ENCODE measurements around the gene PFAS. TPM values are rescaled to one million over a fixed set of nuclear protein-coding genes. Genes with fewer than 3 reads are reported as not detected.
A peak's percentile ranks its signal among the peaks of the same experiment; 100 is the strongest.

PFAS gene
- total and polyA plus RNA-seq, 2 experiments from 2014 or later: 13.4 to 16.0 TPM

GRCh38 chr17:8285270-8286181, 36.4 kb downstream of the PFAS start:
- H3K9me2 ChIP-seq (ENCODE audit: insufficient read depth): no peaks in the 10 kb centered on the region
- no peaks in the 10 kb centered on the region for H3K9me3 ChIP-seq (ENCODE audit: low read depth)
- H3F3A ChIP-seq (ENCODE audit: insufficient read depth): 0 out of 2 replicates have a peak, but pooled peaks cover 9% of the 10 kb centered on the region
- DNase-seq: no peak
- H3K36me3 ChIP-seq (ENCODE audit: low read depth): no peaks in the 10 kb centered on the region
- H3K4me3 ChIP-seq: no peak overlapping the region
- no peak overlapping the region for H3K4me2 ChIP-seq (ENCODE audit: unreplicated experiment)
- peaks cover 14% of the 10 kb centered on the region for H3K4me1 ChIP-seq (ENCODE audit: insufficient read depth)
- no peaks in the 10 kb centered on the region for H3K79me2 ChIP-seq (ENCODE audit: insufficient read depth)
- in situ Hi-C loops (cut with MboI): no loop called here
- H3K9ac ChIP-seq: no peak overlapping the region
- no peak overlapping the region for H3K27ac ChIP-seq
- WGBS, 2 experiments (ENCODE audit: low coverage in 1 of 2, low lambda C conversion rate in 2 of 2, missing lambda C conversion rate in 2 of 2): 69 to 71% methylated on average over 10 of the region's 10 CpGs
- no peaks in the 10 kb centered on the region for H4K20me1 ChIP-seq (ENCODE audit: insufficient read depth)
- H2AFZ ChIP-seq: no peak overlapping the region
- TF ChIP-seq EZH2phosphoT487 (IDR thresholded peaks at IDR 0.05; ENCODE audit: insufficient read depth, low read depth) (no peak), EZH2 (IDR thresholded peaks at IDR 0.05; ENCODE audit: insufficient read depth, poor library complexity, severe bottlenecking) (no peak)
- H3K27me3 ChIP-seq (replicated peaks; ENCODE audit: insufficient read depth): no peaks in the 10 kb centered on the region

- Histone ChIP-seq H3K4me1 (ENCODE audit: insufficient read depth) (0 out of 2 replicates have a peak, but pooled peaks cover 7% of the 10 kb centered on the region), H3F3A (ENCODE audit: insufficient read depth) (0 out of 2 replicates have a peak, but pooled peaks cover 9% of the 10 kb centered on the region), H3K9me2 (ENCODE audit: insufficient read depth) (no peaks in the 10 kb centered on the region), H4K20me1 (ENCODE audit: insufficient read depth) (no peaks in the 10 kb centered on the region), H3K27me3 (replicated peaks; ENCODE audit: insufficient read depth) (no peaks in the 10 kb centered on the region), H3K79me2 (ENCODE audit: insufficient read depth) (no peaks in the 10 kb centered on the region), H3K27ac (no peak overlapping the region), H3K9ac (peak overlapping the region; percentile 96), H2AFZ (peak overlapping the region; percentile 98), H3K4me3 (peak overlapping the region; percentile 92), H3K9me3 (ENCODE audit: low read depth) (no peaks in the 10 kb centered on the region), H3K36me3 (ENCODE audit: low read depth) (no peaks in the 10 kb centered on the region), H3K4me2 (ENCODE audit: unreplicated experiment) (peak overlapping the region; percentile 95)
- in situ Hi-C loops (cut with MboI): no loop called here
- no peak for TF ChIP-seq EZH2phosphoT487 (IDR thresholded peaks at IDR 0.05; ENCODE audit: insufficient read depth, low read depth)
- TF ChIP-seq EZH2 (IDR thresholded peaks at IDR 0.05; ENCODE audit: insufficient read depth, poor library complexity, severe bottlenecking): no peak
- 26 to 28% methylated on average over 19 of the region's 19 CpGs for WGBS, 2 experiments (ENCODE audit: low coverage in 1 of 2, low lambda C conversion rate in 2 of 2, missing lambda C conversion rate in 2 of 2)
- peak; percentile 29 for DNase-seq
Measured at GRCh38 chr17:8287651-8288335, 38.7 kb downstream of the PFAS start.

GRCh38 chr17:8288336-8289102, 39.4 kb downstream of the PFAS start, which contains the start of gene RANGRF:
RANGRF (plus strand) TSS chr17:8288670; CDS start chr17:8288789, 119 bp downstream.
- Histone ChIP-seq H3K9ac (peak within 1 kb of the TSS; percentile 96), H3K27me3 (replicated peaks; ENCODE audit: insufficient read depth) (no peaks in the 10 kb centered on the region), H3K4me1 (ENCODE audit: insufficient read depth) (0 out of 2 replicates have a peak, but pooled peaks cover 7% of the 10 kb centered on the region), H3K36me3 (ENCODE audit: low read depth) (no peaks in the 10 kb centered on the region), H2AFZ (peak within 1 kb of the TSS; percentile 98), H3K4me3 (peak within 1 kb of the TSS; percentile 92), H3F3A (ENCODE audit: insufficient read depth) (0 out of 2 replicates have a peak, but pooled peaks cover 9% of the 10 kb centered on the region), H3K4me2 (ENCODE audit: unreplicated experiment) (peak within 1 kb of the TSS; percentile 95), H3K79me2 (ENCODE audit: insufficient read depth) (no peaks in the 10 kb centered on the region), H3K9me3 (ENCODE audit: low read depth) (no peaks in the 10 kb centered on the region), H3K9me2 (ENCODE audit: insufficient read depth) (no peaks in the 10 kb centered on the region), H4K20me1 (ENCODE audit: insufficient read depth) (no peaks in the 10 kb centered on the region), H3K27ac (peak within 1 kb of the TSS; percentile 75)
- 0 to 1% methylated on average over 48 to 50 of the region's 53 CpGs for WGBS, 2 experiments (ENCODE audit: low coverage in 1 of 2, low lambda C conversion rate in 2 of 2, missing lambda C conversion rate in 2 of 2)
- peak; percentile 95 for DNase-seq
- in situ Hi-C loops (cut with MboI): no loop called here
- TF ChIP-seq EZH2phosphoT487 (IDR thresholded peaks at IDR 0.05; ENCODE audit: insufficient read depth, low read depth) (no peak), EZH2 (IDR thresholded peaks at IDR 0.05; ENCODE audit: insufficient read depth, poor library complexity, severe bottlenecking) (no peak)

GRCh38 chr17:8289103-8289397, 40.0 kb downstream of the PFAS start:
- Histone ChIP-seq H3K9me2 (ENCODE audit: insufficient read depth) (no peaks in the 10 kb centered on the region), H2AFZ (peak overlapping the region; percentile 98), H3K4me1 (ENCODE audit: insufficient read depth) (0 out of 2 replicates have a peak, but pooled peaks cover 7% of the 10 kb centered on the region), H3K9ac (peak overlapping the region; percentile 96), H3K79me2 (ENCODE audit: insufficient read depth) (no peaks in the 10 kb centered on the region), H3K36me3 (ENCODE audit: low read depth) (no peaks in the 10 kb centered on the region), H3K9me3 (ENCODE audit: low read depth) (no peaks in the 10 kb centered on the region), H3K4me3 (peak overlapping the region; percentile 92), H3K4me2 (ENCODE audit: unreplicated experiment) (peak overlapping the region; percentile 95), H3F3A (ENCODE audit: insufficient read depth) (0 out of 2 replicates have a peak, but pooled peaks cover 9% of the 10 kb centered on the region), H3K27ac (peak overlapping the region; percentile 75), H3K27me3 (replicated peaks; ENCODE audit: insufficient read depth) (no peaks in the 10 kb centered on the region), H4K20me1 (ENCODE audit: insufficient read depth) (no peaks in the 10 kb centered on the region)
- in situ Hi-C loops (cut with MboI): no loop called here
- 1 to 11% methylated on average over 5 to 16 of the region's 17 CpGs for WGBS, 2 experiments (ENCODE audit: low coverage in 1 of 2, low lambda C conversion rate in 2 of 2, missing lambda C conversion rate in 2 of 2)
- no peak for TF ChIP-seq EZH2phosphoT487 (IDR thresholded peaks at IDR 0.05; ENCODE audit: insufficient read depth, low read depth)
- TF ChIP-seq EZH2 (IDR thresholded peaks at IDR 0.05; ENCODE audit: insufficient read depth, poor library complexity, severe bottlenecking): no peak
- no peak for DNase-seq

All from GM23248 (cell line).